Activated CD4-positive, alpha-beta T cell treated with anti-CD3 and anti-CD28 coated beads, Interleukin-2, Interleukin-4, amounts not matched to agents 100 ng/mL and 50 ng/mL, durations not matched to agents 16 hours and 8 hours (primary cell): ENCODE results near the gene DNAJC8.

Experiments used
- DNase-seq: peaks from one replicate; pipeline ENCODE4 v3.0.0-alpha.2; 2020; ENCODE audit warnings: low spot score

The DNAJC8 gene

GRCh38 chr1:28199328-28200233 is 33.2 kb downstream of the DNAJC8 start:
- peak; percentile 96 for DNase-seq

DNA sequence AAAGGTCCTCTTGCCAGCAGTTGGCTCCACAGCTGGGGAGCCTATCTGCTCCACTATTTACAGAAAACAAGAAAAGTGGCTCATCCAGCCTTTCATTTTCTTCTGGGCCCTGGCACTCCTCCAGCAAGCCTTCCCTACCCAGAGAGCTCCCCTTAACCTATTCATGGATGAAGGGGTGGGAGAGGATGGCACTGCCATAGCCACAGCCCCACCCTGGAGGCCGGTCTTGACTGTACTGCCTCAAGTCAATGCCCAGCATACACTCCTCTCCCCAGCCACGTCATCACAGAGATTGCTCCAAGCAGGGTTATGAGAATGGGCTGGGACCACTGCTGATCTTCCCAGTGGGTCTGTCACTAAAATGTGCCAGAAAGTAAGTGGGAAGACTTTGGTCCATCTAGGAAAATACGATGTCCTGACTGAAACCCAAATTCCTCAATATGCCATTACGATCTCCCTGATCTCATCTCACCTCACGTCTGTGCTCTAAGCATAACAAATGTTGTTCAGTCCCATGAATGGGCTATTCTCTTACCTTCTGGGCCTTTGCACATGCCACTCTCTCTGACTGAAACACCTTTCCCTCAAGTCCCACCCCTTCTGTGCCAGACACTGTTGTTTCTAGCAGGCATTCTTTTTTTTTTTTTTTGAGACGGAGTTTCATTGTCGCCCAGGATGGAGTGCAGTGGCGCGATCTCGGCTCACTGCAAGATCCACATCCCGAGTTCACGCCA is 35.0 kb downstream of the DNAJC8 start:
- no peak for DNase-seq

DNA sequence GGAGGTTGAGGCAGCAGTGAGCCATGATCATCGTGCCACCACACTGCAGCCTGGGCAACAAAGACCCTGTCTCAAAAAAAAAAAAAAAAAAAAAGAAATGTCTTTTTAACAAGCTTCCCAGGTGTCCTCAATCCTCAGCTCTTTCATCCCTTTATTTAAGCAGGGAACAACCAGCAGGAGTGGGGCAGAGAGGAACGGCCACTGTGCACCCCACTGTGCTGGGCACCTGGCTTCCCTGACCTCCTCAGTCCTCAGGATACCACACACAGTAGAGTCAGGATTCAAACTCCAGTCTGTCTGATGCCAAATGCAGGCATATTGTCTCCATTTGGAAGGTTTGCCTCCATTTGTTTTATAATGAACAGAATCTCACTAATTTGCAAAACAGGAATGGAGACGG is 36.5 kb downstream of the DNAJC8 start:
- DNase-seq: no peak

GRCh38 chr1:28195780-28196179 is 37.0 kb downstream of the DNAJC8 start:
- DNase-seq: no peak

DNA sequence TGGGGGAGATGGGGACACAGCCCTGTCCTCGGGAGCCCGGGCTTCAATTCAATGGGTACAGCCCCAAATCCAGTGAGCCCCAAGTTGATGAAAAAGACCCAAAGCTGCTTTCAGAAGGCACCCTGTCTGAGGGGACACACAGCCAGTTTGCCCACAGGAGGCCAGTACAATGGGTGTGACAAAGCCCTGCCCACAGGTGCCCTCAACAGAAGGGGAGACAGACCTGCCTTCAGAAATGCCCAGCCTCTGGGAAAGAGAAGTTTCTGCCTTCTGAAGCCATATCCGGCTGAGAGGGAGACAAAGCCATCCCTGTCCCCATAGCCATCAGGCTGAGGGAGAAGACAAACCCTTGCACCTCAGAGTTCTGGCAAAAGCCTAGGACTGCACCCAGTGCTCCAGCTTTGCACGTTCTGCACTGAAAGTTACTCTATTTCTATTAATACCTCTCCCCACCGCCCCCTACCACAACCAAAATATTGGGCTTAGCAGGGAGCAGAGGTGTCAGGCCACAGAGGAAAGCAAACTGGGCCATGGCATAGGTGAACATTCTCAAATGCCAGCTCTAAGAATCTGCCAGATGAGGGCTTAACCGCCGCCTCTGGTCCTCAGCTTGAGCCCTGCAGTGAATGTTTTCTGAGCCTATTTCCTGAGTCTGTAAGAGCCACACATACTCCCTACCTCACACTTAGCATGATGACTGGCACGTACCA is 38.3 kb downstream of the DNAJC8 start:
- no peak for DNase-seq

GRCh38 chr1:28193701-28194161 is 39.1 kb downstream of the DNAJC8 start:
- DNase-seq: no peak

GRCh38 chr1:28190996-28191645 is 41.7 kb downstream of the DNAJC8 start:
- no peak for DNase-seq

GRCh38 chr1:28190337-28190979 is 42.4 kb downstream of the DNAJC8 start:
- DNase-seq: no peak

- no peak for DNase-seq
Observed at GRCh38 chr1:28185071-28185470, 47.8 kb downstream of the DNAJC8 start.

DNA sequence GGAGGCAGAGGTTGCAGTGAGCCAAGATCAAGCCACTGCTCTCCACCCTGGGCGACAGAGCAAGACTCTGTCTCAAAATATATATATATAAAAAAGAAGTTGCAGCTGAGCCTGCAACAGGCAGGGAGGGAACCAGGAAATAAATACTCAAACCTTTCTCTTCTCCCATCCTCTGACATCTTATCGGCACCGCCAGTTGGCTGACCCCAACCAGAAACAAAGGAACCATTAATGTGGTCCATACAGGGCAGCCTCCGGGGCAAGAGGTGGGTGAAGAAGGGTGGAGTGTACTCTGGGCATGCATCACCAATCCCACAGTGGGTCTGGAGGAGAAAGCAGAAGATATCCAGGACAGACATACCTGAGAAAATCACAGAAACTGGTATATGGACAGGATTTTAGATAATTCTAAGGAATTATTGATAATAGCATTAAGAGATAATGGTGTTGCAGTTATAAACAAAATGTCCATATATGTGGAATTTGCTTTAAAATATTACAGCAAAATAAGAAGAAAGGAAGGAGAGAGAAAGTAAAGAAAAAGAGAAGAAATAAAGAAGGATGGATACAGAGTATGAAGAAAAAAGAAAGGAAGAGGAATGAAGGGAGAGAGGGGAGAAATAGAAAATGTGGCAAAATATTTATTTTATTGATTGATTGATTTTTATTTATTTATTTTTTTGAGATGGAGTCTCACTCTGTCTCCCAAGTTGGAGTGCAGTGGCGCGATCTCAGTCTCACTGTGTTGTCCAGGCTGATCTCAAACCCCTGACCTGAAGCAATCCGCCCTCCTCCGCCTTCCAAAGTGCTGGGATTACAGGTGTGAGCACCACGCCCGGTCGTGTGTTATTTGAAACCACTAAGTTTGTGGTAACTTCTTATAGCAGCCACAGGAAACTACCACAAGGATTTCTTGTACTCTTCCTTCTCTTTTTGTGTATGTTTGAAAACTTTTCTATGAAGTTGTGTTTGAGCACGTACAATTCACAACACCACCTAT is 52.2 kb downstream of the DNAJC8 start:
- no peak for DNase-seq

GRCh38 chr1:28178690-28179485 is 53.9 kb downstream of the DNAJC8 start:
- DNase-seq: no peak

- no peak for DNase-seq
Observed at GRCh38 chr1:28176492-28177470, 56.0 kb downstream of the DNAJC8 start, which contains the start of gene PTAFR. Gene PTAFR (minus strand): TSS chr1:28176690. CDS start chr1:28151021, 25,669 bp downstream.

- no peak for DNase-seq
Observed at GRCh38 chr1:28175955-28176485, 56.8 kb downstream of the DNAJC8 start.

DNA sequence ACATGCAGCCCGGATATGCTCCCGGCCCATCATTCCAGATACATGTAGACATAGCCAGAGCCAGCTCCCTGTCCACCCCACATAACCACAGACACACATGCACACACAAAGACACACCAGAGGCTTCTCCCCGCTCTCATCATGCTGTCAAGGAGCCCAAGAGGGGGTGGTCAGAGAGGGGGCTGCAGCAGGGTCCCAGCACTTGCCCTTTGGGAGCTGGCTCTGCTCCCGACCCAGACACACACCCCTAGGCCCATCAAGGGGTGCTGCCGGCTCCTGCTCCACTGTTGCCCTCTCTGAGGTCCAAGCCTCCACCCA is 58.9 kb downstream of the DNAJC8 start:
- no peak for DNase-seq

DNA sequence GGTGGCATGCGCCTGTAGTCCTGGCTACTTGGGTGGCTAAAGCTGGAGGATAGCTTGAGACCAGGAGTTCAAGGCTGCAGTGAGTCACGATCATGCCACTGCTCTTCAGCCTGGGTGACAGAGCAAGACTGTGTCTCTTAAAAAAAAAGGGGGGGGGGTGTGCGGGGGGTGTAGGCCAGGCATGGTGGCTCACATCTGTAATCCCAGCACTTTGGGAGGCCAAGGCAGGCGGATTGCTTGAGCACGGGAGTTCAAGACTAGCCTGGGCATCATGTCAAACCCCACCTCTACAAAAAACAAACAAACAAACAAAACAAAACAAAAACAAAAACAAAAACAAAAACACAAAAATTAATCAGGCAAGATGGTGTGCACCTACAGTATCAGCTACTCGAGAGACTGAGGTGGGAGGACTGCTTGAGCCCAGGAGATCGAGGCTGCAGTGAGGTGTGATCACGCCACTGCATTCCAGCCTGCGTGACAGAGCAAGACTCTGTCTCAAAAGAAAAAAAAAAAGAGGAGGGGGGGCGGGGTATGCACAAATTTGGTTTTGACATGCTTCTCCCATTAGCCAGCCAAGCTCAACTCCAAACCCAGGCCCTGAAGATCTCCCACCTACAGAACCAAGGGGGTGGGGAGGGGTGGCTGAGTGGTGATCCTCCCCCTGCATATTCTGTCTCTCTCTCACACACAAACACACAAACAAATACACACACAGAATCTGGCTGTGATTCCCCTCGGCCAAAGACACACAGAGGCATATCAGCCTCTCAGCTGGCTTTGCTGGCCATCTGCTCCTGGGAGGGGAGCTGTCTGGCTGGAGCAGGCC is 59.5 kb downstream of the DNAJC8 start:
- no peak for DNase-seq

- peak; percentile 63 for DNase-seq
Observed at GRCh38 chr1:28172713-28173150, 60.1 kb downstream of the DNAJC8 start.

- DNase-seq: no peak
Observed at GRCh38 chr1:28171246-28171645, 61.6 kb downstream of the DNAJC8 start.
